Measurements from ENCODE around the gene GPRASP1. TPM values are rescaled to one million over a fixed set of nuclear protein-coding genes. Genes with fewer than 3 reads are reported as not detected.
"Not testable (repeated sequence)": the region's sequence is repeated elsewhere in the genome, so short reads cannot be mapped to it uniquely, and the experiment has no call there.

Gene GPRASP1
- total RNA-seq, 2 donors from 2014 or later = 4.3 to 9.1 TPM

GRCh38 chrX:102672856-102673255 lies 21.6 kb downstream of the GPRASP1 start:
- 7 to 9% methylated on average over 3 of the region's 3 CpGs for WGBS, 2 donors

GRCh38 chrX:102677479-102677878 lies 26.2 kb downstream of the GPRASP1 start:
- peaks cover 11% of the 10 kb centered on the region for H3K4me1 ChIP-seq
- H3K9me3 ChIP-seq; H3K4me3 ChIP-seq; DNase-seq; H3K36me3 ChIP-seq (replicated peaks in 1 of 2; ENCODE audit: insufficient read depth in 1 of 2, low read depth in 2 of 2); H3K27me3 ChIP-seq; H3K27ac ChIP-seq; ATAC-seq; intact Hi-C loops (cut with DNase I): not testable (repeated sequence)
- 100% methylated on average over 1 of the region's 1 CpG; no CpG with 5 or more reads in 1 of the 2 donors for WGBS, 2 donors

More at GRCh38 chrX:102672856-102673255, 21.6 kb downstream of the GPRASP1 start:
- peaks cover 14% of the 10 kb centered on the region for H3K4me1 ChIP-seq
- no peaks in the 10 kb centered on the region for H3K27me3 ChIP-seq
- DNase-seq = peak in 1 of 4 donors; percentile 29
- no peak for ATAC-seq
- H3K4me3 ChIP-seq = no peak overlapping the region
- intact Hi-C loops (cut with DNase I) = no loop called here
- H3K36me3 ChIP-seq (replicated peaks in 1 of 2; ENCODE audit: insufficient read depth in 1 of 2, low read depth in 2 of 2) = no peaks in the 10 kb centered on the region
- TF ChIP-seq POLR2A (IDR thresholded peaks at IDR 0.05) = no peak
- TF ChIP-seq CTCF (IDR thresholded peaks at IDR 0.05) = no peak
- peak overlapping the region in 2 of 4 donors; percentile 36 to 41 for H3K27ac ChIP-seq
- no peaks in the 10 kb centered on the region for H3K9me3 ChIP-seq

GRCh38 chrX:102684772-102685520 lies 33.7 kb downstream of the GPRASP1 start:
- H3K9me3 ChIP-seq = no peaks in the 10 kb centered on the region
- no peaks in the 10 kb centered on the region for H3K36me3 ChIP-seq (replicated peaks in 1 of 2; ENCODE audit: insufficient read depth in 1 of 2, low read depth in 2 of 2)
- peak; percentile 4 to 57 (median 14) for DNase-seq
- H3K4me3 ChIP-seq = no peak overlapping the region
- H3K4me1 ChIP-seq = no peaks in the 10 kb centered on the region
- no peaks in the 10 kb centered on the region for H3K27me3 ChIP-seq
- WGBS, 2 donors = 41 to 48% methylated on average over 2 of the region's 2 CpGs
- intact Hi-C loops (cut with DNase I) = no loop called here
- TF ChIP-seq CTCF (IDR thresholded peaks at IDR 0.05) (no peak), POLR2A (IDR thresholded peaks at IDR 0.05) (no peak)
- ATAC-seq = no peak
- H3K27ac ChIP-seq = no peak overlapping the region

GRCh38 chrX:102694749-102695148 lies 43.5 kb downstream of the GPRASP1 start:
- Histone ChIP-seq H3K4me3 (no peak overlapping the region), H3K36me3 (replicated peaks in 1 of 2; ENCODE audit: insufficient read depth in 1 of 2, low read depth in 2 of 2) (no peaks in the 10 kb centered on the region), H3K4me1 (no peaks in the 10 kb centered on the region), H3K27me3 (no peaks in the 10 kb centered on the region), H3K27ac (no peak overlapping the region), H3K9me3 (no peaks in the 10 kb centered on the region)
- intact Hi-C loops (cut with DNase I) = no loop called here
- DNase-seq (no peak), ATAC-seq (no peak)
- no peak for TF ChIP-seq CTCF (IDR thresholded peaks at IDR 0.05)
- no peak for TF ChIP-seq POLR2A (IDR thresholded peaks at IDR 0.05)
- 93 to 96% methylated on average over 3 of the region's 3 CpGs for whole genome bisulfite sequencing, 2 donors

GRCh38 chrX:102696306-102696705 lies 45.0 kb downstream of the GPRASP1 start:
- intact Hi-C loops (cut with DNase I) = no loop called here
- Histone ChIP-seq H3K27me3 (no peaks in the 10 kb centered on the region), H3K4me1 (no peaks in the 10 kb centered on the region), H3K27ac (no peak overlapping the region), H3K9me3 (no peaks in the 10 kb centered on the region), H3K4me3 (no peak overlapping the region), H3K36me3 (replicated peaks in 1 of 2; ENCODE audit: insufficient read depth in 1 of 2, low read depth in 2 of 2) (no peaks in the 10 kb centered on the region)
- ATAC-seq (no peak), DNase-seq (no peak)
- TF ChIP-seq POLR2A (IDR thresholded peaks at IDR 0.05) (no peak), CTCF (IDR thresholded peaks at IDR 0.05) (no peak)

All from body of pancreas (tissue), 4 donors.